GM12801 (cell line): Measurements from ENCODE around the gene APPL2.

Source experiments
- CTCF ChIP-seq: IDR thresholded peaks from one replicate; pipeline ENCODE4 v1.5.1; 2011; ENCODE audit warnings: control low read depth; ENCODE audit not compliant: insufficient read length; ENCODE audit errors: extremely low read depth

APPL2 gene

GRCh38 chr12:105141320-105141922 lies 94.6 kb downstream of the APPL2 start:
- no peak for TF ChIP-seq CTCF

- TF ChIP-seq CTCF: no peak
These were observed 97.7 kb downstream of the APPL2 start for GRCh38 chr12:105138248-105138647.
